ENCODE measurements around the gene C20orf202. TPM values are rescaled to one million over a fixed set of nuclear protein-coding genes. Genes with fewer than 3 reads are reported as not detected.
"Not testable (repeated sequence)": the region's sequence is repeated elsewhere in the genome, so short reads cannot be mapped to it uniquely, and the experiment has no call there.

Gene C20orf202
- total RNA-seq, 1 donor from 2014 or later = not detected

DNA sequence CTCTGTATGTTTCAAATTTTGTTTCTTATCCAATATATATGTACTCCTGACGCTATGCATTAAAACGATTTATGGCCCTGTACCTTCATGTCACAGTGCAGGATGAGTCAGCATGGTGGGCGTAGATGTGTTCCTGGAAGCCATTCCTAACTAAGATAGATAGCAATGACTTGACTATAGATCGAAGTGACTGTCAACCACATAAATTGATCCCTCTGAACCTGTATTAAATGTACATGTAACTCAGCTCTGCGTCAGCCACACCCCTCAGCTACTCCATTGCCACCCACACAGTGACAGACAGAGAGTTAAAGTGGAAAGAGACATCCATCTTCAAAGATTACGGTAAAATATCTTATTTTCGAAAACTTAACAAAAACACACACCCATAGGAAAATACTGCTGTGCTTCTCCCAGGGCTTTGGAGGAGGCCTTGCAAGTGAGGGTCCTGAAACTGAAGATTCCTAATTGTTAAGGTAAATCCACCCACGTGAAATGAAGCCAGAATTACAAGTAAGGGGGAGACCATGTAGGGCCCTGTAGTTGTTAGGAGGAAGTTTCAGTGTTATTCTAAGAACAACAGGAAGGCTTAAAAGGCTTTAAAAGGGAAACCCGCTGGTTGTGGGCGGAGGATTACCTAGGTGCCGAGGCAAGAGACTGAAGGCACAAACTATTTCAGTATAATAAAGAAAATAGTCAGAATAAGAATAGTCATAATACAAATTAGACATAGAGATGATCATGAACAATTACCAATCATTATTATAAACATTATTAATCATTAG is 12.3 kb downstream of the C20orf202 start:
- H2AFZ ChIP-seq (ENCODE audit: low read depth, low read length) = no peak overlapping the region
- H3K9me3 ChIP-seq (ENCODE audit: insufficient read depth, low read depth, low read length) = no peaks in the 10 kb centered on the region
- no peak overlapping the region for H3K4me3 ChIP-seq (ENCODE audit: insufficient read depth, low read depth, low read length)
- Mint-ChIP-seq H3K4me3 (ENCODE audit: unreplicated experiment) (no peak overlapping the region), H3K27me3 (ENCODE audit: low read depth, unreplicated experiment) (peaks cover 16% of the 10 kb centered on the region), H3K9me3 (ENCODE audit: unreplicated experiment) (no peaks in the 10 kb centered on the region), H3K36me3 (ENCODE audit: low read depth, unreplicated experiment) (no peaks in the 10 kb centered on the region), H3K27ac (ENCODE audit: unreplicated experiment) (no peak overlapping the region), H3K4me1 (ENCODE audit: low read depth, unreplicated experiment) (no peaks in the 10 kb centered on the region)
- H3K36me3 ChIP-seq (ENCODE audit: insufficient read depth, low read length) = no peaks in the 10 kb centered on the region
- FAIRE-seq = no peak
- no peak overlapping the region for H3K9ac ChIP-seq (ENCODE audit: low read length)
- H3K79me2 ChIP-seq (ENCODE audit: insufficient read depth, low read length) = no peaks in the 10 kb centered on the region
- no peak for DNase-seq (ENCODE audit: low read depth)
- no peaks in the 10 kb centered on the region for H4K20me1 ChIP-seq (ENCODE audit: insufficient read depth, low read length)
- no peak overlapping the region for H3K27ac ChIP-seq (ENCODE audit: low read depth, low read length)
- no peak overlapping the region for H3K4me2 ChIP-seq (ENCODE audit: low read length)
- TF ChIP-seq CTCF (IDR thresholded peaks at IDR 0.05; ENCODE audit: insufficient read depth, low read depth, low read length) = no peak
- TF ChIP-seq EZH2 (IDR thresholded peaks at IDR 0.05; ENCODE audit: insufficient read depth, low read length) = no peak
- H3K4me1 ChIP-seq (ENCODE audit: insufficient read depth, low read length) = no peaks in the 10 kb centered on the region
- H3K27me3 ChIP-seq (ENCODE audit: insufficient read depth, low read length) = peaks cover 18% of the 10 kb centered on the region

- H3K36me3 ChIP-seq (ENCODE audit: insufficient read depth, low read length); H3K9me3 Mint-ChIP-seq (ENCODE audit: unreplicated experiment); H3K9me3 ChIP-seq (ENCODE audit: insufficient read depth, low read depth, low read length); H3K36me3 Mint-ChIP-seq (ENCODE audit: low read depth, unreplicated experiment); H3K4me3 Mint-ChIP-seq (ENCODE audit: unreplicated experiment); H3K4me3 ChIP-seq (ENCODE audit: insufficient read depth, low read depth, low read length); H3K4me2 ChIP-seq (ENCODE audit: low read length); H4K20me1 ChIP-seq (ENCODE audit: insufficient read depth, low read length); H3K4me1 Mint-ChIP-seq (ENCODE audit: low read depth, unreplicated experiment); H3K9ac ChIP-seq (ENCODE audit: low read length); H3K79me2 ChIP-seq (ENCODE audit: insufficient read depth, low read length); H3K4me1 ChIP-seq (ENCODE audit: insufficient read depth, low read length); H2AFZ ChIP-seq (ENCODE audit: low read depth, low read length); FAIRE-seq; H3K27ac ChIP-seq (ENCODE audit: low read depth, low read length); H3K27ac Mint-ChIP-seq (ENCODE audit: unreplicated experiment); DNase-seq (ENCODE audit: low read depth): not testable (repeated sequence)
- H3K27me3 Mint-ChIP-seq (ENCODE audit: low read depth, unreplicated experiment) = peaks cover 22% of the 10 kb centered on the region
- H3K27me3 ChIP-seq (ENCODE audit: insufficient read depth, low read length) = peaks cover 16% of the 10 kb centered on the region
These were observed 13.5 kb downstream of the C20orf202 start for GRCh38 chr20:1216527-1217427.

GRCh38 chr20:1222750-1223149 is 19.5 kb downstream of the C20orf202 start:
- H3K27ac ChIP-seq (ENCODE audit: low read depth, low read length); H3K9me3 ChIP-seq (ENCODE audit: insufficient read depth, low read depth, low read length); H3K4me3 ChIP-seq (ENCODE audit: insufficient read depth, low read depth, low read length); FAIRE-seq; H3K9ac ChIP-seq (ENCODE audit: low read length); H3K79me2 ChIP-seq (ENCODE audit: insufficient read depth, low read length); H3K27me3 ChIP-seq (ENCODE audit: insufficient read depth, low read length); DNase-seq (ENCODE audit: low read depth); H4K20me1 ChIP-seq (ENCODE audit: insufficient read depth, low read length); H3K4me2 ChIP-seq (ENCODE audit: low read length); H2AFZ ChIP-seq (ENCODE audit: low read depth, low read length); H3K4me3 Mint-ChIP-seq (ENCODE audit: unreplicated experiment); H3K27ac Mint-ChIP-seq (ENCODE audit: unreplicated experiment); H3K4me1 Mint-ChIP-seq (ENCODE audit: low read depth, unreplicated experiment); H3K4me1 ChIP-seq (ENCODE audit: insufficient read depth, low read length); H3K36me3 Mint-ChIP-seq (ENCODE audit: low read depth, unreplicated experiment); H3K36me3 ChIP-seq (ENCODE audit: insufficient read depth, low read length); H3K9me3 Mint-ChIP-seq (ENCODE audit: unreplicated experiment): not testable (repeated sequence)
- H3K27me3 Mint-ChIP-seq (ENCODE audit: low read depth, unreplicated experiment) = peaks cover 30% of the 10 kb centered on the region

Data from astrocyte (in vitro differentiated cells and primary cell).